ENCODE results near the gene SLC9C1.

GRCh38 chr3:112111785-112112402 is 182.1 kb downstream of the SLC9C1 start:
- TF ChIP-seq CTCF (conservative IDR thresholded peaks at IDR 0.05; ENCODE audit: low read depth, low read length) (peak; percentile 89), EZH2 (IDR thresholded peaks at IDR 0.05; ENCODE audit: borderline replicate concordance, low read depth, low read length, poor library complexity, severe bottlenecking) (no peak)

Measured in A673 (cell line).